AG09319 (cell line): ENCODE measurements around the gene ADCY5.

ENCODE experiments used
- DNase-seq: peaks from one replicate; pipeline ENCODE4 v3.0.0-alpha.2; 2010; ENCODE audit warnings: low read depth; ENCODE audit errors: extremely low read depth
- CTCF ChIP-seq: IDR thresholded peaks from 2 replicates; pipeline ENCODE4 v1.5.1; 2011; ENCODE audit warnings: low read depth, mild to moderate bottlenecking, inconsistent platforms, low read length, moderate library complexity

ADCY5 gene

GRCh38 chr3:123385981-123386380, 62.9 kb downstream of the ADCY5 start:
- no peak for TF ChIP-seq CTCF
- DNase-seq = no peak

GRCh38 chr3:123385499-123385898, 63.4 kb downstream of the ADCY5 start:
- no peak for DNase-seq
- TF ChIP-seq CTCF = no peak

- no peak for DNase-seq
- TF ChIP-seq CTCF = no peak
Measured at GRCh38 chr3:123385001-123385401, 63.9 kb downstream of the ADCY5 start.

GRCh38 chr3:123384256-123384655, 64.6 kb downstream of the ADCY5 start:
- TF ChIP-seq CTCF = no peak
- no peak for DNase-seq

GRCh38 chr3:123383091-123384053, 65.5 kb downstream of the ADCY5 start:
- TF ChIP-seq CTCF = no peak
- DNase-seq = peak; percentile 4

- no peak for DNase-seq
- TF ChIP-seq CTCF = no peak
Measured at GRCh38 chr3:123380261-123380660, 68.6 kb downstream of the ADCY5 start.

GRCh38 chr3:123379041-123379830, 69.7 kb downstream of the ADCY5 start:
- TF ChIP-seq CTCF = no peak
- no peak for DNase-seq
